22Rv1 (cell line): Measurements from ENCODE around the gene TCEA2.

Source experiments
- H3K27ac ChIP-seq: fragments of 450-650 bp; 2 replicates; pipeline ENCODE4 v1.5.1; 2017
- ZFX ChIP-seq: fragments of 450-650 bp; IDR thresholded peaks from 2 replicates; pipeline ENCODE4 v1.6.1; 2017; ENCODE audit warnings: antibody characterized with exemption, borderline replicate concordance
- TF ChIP-seq, protein P1 (sequence below): fragments of 450-650 bp; IDR thresholded peaks from 2 replicates; pipeline ENCODE4 v1.5.1; 2017; ENCODE audit warnings: mild to moderate bottlenecking

TCEA2 gene

DNA sequence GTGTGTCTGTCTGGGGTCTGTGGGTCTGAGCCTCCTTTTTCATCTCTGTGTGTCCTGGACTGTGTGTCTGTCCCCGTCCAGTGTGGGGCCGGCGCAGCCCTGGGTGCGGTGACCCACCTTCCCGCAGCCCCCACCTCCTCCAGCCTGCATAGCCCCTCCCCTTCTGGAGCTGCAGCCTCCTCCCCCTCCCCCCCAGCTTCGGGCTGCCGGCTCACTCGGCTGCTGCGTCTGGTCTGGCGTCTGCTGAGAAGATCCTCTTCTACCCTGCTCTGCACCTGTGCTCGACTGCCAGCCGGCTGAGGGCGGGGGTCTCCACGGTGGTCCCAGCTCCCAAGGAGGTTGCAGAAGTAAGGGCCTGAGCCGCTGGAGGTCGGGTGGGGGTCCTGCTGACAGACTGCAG, 28.8 kb downstream of the TCEA2 start:
- no peak overlapping the region for H3K27ac ChIP-seq
- no peak for TF ChIP-seq ZFX
- TF ChIP-seq, protein P1, sequence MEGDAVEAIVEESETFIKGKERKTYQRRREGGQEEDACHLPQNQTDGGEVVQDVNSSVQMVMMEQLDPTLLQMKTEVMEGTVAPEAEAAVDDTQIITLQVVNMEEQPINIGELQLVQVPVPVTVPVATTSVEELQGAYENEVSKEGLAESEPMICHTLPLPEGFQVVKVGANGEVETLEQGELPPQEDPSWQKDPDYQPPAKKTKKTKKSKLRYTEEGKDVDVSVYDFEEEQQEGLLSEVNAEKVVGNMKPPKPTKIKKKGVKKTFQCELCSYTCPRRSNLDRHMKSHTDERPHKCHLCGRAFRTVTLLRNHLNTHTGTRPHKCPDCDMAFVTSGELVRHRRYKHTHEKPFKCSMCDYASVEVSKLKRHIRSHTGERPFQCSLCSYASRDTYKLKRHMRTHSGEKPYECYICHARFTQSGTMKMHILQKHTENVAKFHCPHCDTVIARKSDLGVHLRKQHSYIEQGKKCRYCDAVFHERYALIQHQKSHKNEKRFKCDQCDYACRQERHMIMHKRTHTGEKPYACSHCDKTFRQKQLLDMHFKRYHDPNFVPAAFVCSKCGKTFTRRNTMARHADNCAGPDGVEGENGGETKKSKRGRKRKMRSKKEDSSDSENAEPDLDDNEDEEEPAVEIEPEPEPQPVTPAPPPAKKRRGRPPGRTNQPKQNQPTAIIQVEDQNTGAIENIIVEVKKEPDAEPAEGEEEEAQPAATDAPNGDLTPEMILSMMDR: no peak

DNA sequence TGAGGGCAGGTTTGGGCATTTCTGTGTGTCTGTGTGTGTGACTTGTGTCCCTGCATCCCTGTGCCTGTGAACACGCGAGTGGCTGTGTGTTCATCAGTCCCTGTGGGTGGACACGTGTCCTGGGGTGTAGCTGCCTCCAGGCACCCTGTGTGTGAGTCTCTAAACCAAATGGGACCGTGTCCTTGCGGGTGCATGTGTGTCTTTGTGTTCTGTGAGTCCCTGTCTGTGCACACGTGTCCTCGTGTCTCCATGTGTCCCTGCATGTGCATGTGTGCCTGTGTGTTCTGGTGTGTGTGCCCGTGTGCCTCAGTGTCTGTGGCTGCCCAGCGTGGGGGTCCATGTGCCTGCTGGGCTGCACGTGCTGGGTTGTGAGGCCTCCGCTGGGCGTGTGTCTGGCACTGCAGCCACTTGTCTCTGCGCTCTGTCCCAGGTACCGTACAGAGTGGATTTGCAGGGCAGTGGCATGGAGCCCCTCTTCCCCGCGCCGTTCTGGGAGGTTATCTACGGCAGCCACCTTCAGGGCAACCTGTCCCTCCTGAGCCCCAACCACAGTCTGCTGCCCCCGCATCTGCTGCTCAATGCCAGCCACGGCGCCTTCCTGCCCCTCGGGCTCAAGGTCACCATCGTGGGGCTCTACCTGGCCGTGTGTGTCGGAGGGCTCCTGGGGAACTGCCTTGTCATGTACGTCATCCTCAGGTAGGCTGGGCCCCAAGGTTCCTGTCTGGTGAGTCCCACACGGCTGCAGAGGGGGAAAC, 29.4 kb downstream of the TCEA2 start:
- TF ChIP-seq, protein P1: no peak
- no peak for TF ChIP-seq ZFX

DNA sequence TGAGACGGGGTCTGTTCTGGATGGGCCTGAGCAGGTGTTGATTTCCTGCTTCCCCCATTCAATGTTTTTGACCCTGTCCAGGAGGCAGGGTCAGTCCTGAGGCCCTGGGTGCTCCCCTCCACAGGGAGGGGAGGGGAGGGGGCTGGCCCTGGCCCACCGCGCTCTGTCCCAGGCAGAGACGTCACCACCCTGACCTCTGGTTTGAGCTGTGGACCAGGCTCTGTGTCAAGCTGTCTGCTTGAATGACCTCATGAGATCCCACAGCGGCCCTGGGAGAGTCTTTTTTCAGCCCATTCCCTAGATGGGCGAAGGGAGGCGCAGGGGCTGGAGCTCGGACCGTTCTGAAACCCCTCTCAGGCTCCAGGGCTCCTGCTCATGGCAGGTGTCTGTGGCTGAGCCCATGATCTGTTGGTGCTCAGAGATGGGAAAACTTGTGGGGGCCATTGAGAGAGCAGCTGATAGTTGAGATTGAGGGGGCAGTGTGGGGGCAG, 30.1 kb downstream of the TCEA2 start:
- TF ChIP-seq, protein P1: no peak
- H3K27ac ChIP-seq: no peak overlapping the region

More for the DNA sequence above, 29.4 kb downstream of the TCEA2 start:
- H3K27ac ChIP-seq: no peak overlapping the region

DNA sequence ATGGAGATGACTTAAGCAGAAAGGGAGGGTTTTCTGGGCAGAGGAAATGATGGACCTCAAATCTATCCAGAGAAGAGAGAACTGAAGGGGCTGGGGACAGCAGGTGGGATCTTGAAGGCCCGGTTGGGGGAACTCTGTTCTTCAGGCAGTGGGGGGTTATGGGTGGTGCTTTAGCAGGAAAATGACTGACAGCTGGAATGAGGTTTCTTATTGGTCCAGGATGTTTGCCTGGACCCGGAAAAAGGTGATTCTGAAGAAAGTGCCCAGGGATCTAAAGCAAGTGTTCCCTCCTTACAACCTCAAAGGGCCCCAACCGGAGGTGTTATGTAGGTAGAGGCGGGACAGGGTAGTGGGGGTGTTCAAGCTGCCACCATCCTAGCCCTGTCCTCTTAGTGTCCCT, 32.5 kb downstream of the TCEA2 start:
- H3K27ac ChIP-seq: no peak overlapping the region
- TF ChIP-seq, protein P1: no peak
- no peak for TF ChIP-seq ZFX

DNA sequence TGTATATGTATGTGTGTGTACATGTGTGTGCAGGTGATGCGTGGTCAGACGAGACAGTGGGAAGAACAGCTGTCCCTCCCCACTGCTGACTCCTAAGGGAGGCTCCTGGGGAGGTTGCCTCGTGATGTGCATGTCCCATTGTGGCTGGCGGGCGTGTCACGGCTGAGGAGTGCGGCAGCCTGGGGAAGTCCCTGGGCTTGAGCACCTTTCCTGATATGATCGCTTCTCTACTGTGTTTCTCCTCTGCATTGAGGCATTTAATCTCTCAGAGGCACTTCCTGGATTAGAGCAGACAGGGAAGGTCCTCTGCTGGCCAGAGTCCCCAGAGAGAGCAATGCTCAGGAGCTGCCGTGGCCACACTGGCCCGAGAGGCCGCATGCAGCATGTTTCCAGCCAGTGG, 32.9 kb downstream of the TCEA2 start:
- TF ChIP-seq, protein P1: no peak
- TF ChIP-seq ZFX: no peak
- H3K27ac ChIP-seq: no peak overlapping the region

DNA sequence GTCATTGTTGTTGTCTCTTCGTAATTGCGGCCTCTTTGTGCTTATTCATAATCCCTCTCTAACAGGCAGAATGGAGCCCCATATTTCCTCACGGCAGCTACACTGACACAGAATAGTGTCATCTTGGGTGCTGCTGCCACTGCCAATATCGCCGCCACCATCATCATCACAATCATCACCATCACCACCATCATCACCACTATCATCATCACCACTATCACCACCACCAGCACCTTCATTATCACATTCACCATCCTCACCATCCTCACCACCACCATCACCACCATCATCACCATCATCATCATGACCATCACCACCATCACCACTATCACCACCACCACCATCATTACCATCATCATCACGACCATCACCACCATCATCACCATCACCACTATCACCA, 33.5 kb downstream of the TCEA2 start:
- TF ChIP-seq, protein P1: no peak
- TF ChIP-seq ZFX: no peak

DNA sequence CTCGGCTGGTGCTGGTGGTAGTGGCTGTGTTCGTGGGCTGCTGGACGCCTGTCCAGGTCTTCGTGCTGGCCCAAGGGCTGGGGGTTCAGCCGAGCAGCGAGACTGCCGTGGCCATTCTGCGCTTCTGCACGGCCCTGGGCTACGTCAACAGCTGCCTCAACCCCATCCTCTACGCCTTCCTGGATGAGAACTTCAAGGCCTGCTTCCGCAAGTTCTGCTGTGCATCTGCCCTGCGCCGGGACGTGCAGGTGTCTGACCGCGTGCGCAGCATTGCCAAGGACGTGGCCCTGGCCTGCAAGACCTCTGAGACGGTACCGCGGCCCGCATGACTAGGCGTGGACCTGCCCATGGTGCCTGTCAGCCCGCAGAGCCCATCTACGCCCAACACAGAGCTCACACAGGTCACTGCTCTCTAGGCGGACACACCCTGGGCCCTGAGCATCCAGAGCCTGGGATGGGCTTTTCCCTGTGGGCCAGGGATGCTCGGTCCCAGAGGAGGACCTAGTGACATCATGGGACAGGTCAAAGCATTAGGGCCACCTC, 35.5 kb downstream of the TCEA2 start:
- no peak overlapping the region for H3K27ac ChIP-seq
- TF ChIP-seq ZFX: no peak
- TF ChIP-seq, protein P1: no peak

More for the DNA sequence above, 33.5 kb downstream of the TCEA2 start:
- no peak overlapping the region for H3K27ac ChIP-seq
